Prostate gland (tissue), 2 donors: ENCODE data around the gene RPS6KA2.
"Not testable (repeated sequence)": the region's sequence is repeated elsewhere in the genome, so short reads cannot be mapped to it uniquely, and the experiment has no call there.

Experiments used
- POLR2A ChIP-seq: fragments of 450-650 bp; IDR thresholded peaks from one replicate; pipeline ENCODE4 v1.6.1; 2016; ENCODE audit warnings: antibody characterized with exemption, mild to moderate bottlenecking
- TF ChIP-seq, protein P1 (sequence below), 4 experiments: fragments of 200-600 bp in 2 of 4; fragments of 450-650 bp in 2 of 4; sonication (generic) in 2 of 4; IDR thresholded peaks; 1 replicate in 3 of 4; 2 replicates in 1 of 4; pipeline ENCODE4 v1.5.1; 2016 to 2019; ENCODE audit warnings: antibody characterized with exemption in 4 of 4, mild to moderate bottlenecking in 2 of 4, moderate library complexity in 2 of 4

- TF ChIP-seq, protein P1, sequence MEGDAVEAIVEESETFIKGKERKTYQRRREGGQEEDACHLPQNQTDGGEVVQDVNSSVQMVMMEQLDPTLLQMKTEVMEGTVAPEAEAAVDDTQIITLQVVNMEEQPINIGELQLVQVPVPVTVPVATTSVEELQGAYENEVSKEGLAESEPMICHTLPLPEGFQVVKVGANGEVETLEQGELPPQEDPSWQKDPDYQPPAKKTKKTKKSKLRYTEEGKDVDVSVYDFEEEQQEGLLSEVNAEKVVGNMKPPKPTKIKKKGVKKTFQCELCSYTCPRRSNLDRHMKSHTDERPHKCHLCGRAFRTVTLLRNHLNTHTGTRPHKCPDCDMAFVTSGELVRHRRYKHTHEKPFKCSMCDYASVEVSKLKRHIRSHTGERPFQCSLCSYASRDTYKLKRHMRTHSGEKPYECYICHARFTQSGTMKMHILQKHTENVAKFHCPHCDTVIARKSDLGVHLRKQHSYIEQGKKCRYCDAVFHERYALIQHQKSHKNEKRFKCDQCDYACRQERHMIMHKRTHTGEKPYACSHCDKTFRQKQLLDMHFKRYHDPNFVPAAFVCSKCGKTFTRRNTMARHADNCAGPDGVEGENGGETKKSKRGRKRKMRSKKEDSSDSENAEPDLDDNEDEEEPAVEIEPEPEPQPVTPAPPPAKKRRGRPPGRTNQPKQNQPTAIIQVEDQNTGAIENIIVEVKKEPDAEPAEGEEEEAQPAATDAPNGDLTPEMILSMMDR (IDR thresholded peaks at IDR 0.05) = not testable (repeated sequence)
- not testable (repeated sequence) for TF ChIP-seq POLR2A
Measured at GRCh38 chr6:166634581-166634980, 7.5 kb upstream of the RPS6KA2 start.
